MM.1S (cell line): ENCODE measurements around the gene ANKMY1.

Experiments used
- CTCF ChIP-seq: fragments of 300-600 bp; sonication (generic); IDR thresholded peaks from 2 replicates; pipeline ENCODE4 v1.5.1; 2016; ENCODE audit warnings: antibody characterized with exemption, low read length, mixed read lengths
- EZH2 ChIP-seq: fragments of 300-600 bp; sonication (generic); optimal IDR thresholded peaks from 2 replicates; pipeline ENCODE3; 2017; ENCODE audit warnings: low read depth, mild to moderate bottlenecking, antibody characterized with exemption, low read length, mixed read lengths
- EZH2phosphoT487 ChIP-seq: fragments of 300-600 bp; sonication (generic); IDR thresholded peaks from 2 replicates; pipeline ENCODE4 v1.6.1; 2018; ENCODE audit warnings: antibody characterized with exemption, low read length

GRCh38 chr2:240452462-240453256 lies 105.1 kb downstream of the ANKMY1 start:
- TF ChIP-seq EZH2 = no peak
- TF ChIP-seq CTCF = no peak
- no peak for TF ChIP-seq EZH2phosphoT487
